AG04449 (cell line): ENCODE measurements around the gene ZNF672.

ENCODE experiments used
- CTCF ChIA-PET: fragments of 350-600 bp; formaldehyde crosslinking; extraction: SDS; loops from one replicate; lab custom pipeline; 2021; ENCODE audit warnings: antibody characterized with exemption; lab: Yijun Ruan, JAX
- POLR2A ChIA-PET: fragments of 400-600, 350-600 bp; formaldehyde crosslinking; extraction: SDS; loops from one replicate; lab custom pipeline; 2020; ENCODE audit warnings: antibody characterized with exemption, inconsistent platforms; lab: Yijun Ruan, JAX
- DNase-seq: peaks from one replicate; pipeline ENCODE4 v3.0.0-alpha.2; 2010; ENCODE audit warnings: low read depth, low spot score
- H3K4me3 ChIP-seq: 2 replicates; pipeline ENCODE4 v1.5.1; 2011; ENCODE audit warnings: low read depth, mild to moderate bottlenecking, control low read depth, low read length
- TF ChIP-seq, protein P1 (sequence below): IDR thresholded peaks from one replicate; pipeline ENCODE4 v1.5.1; 2011; ENCODE audit warnings: mild to moderate bottlenecking, moderate library complexity, low read length, control low read depth, inconsistent platforms; ENCODE audit not compliant: insufficient read depth; ENCODE audit errors: missing control alignments

ZNF672 gene

DNA sequence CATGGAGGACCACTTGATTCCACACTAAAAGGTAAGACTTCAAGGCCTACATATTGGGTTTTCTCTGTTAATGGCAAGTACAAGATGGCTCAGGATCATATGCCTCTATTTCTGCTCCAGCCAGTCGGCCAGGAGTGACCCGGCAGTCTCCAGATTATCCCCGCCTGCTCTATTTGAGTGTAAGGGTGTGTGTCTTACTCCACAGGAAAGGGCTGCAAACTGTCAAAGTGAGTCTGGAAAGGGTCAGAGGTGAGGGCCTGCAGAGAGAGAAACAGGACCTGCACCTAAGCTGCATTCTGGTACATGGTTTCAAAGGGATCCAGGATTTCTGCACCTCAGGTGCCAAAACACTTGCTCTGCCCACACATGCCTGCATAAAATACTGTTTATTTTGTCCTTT, 11.6 kb downstream of the ZNF672 start:
- no peak overlapping the region for H3K4me3 ChIP-seq
- DNase-seq: no peak
- POLR2A ChIA-PET: no interaction called here
- TF ChIP-seq, protein P1, sequence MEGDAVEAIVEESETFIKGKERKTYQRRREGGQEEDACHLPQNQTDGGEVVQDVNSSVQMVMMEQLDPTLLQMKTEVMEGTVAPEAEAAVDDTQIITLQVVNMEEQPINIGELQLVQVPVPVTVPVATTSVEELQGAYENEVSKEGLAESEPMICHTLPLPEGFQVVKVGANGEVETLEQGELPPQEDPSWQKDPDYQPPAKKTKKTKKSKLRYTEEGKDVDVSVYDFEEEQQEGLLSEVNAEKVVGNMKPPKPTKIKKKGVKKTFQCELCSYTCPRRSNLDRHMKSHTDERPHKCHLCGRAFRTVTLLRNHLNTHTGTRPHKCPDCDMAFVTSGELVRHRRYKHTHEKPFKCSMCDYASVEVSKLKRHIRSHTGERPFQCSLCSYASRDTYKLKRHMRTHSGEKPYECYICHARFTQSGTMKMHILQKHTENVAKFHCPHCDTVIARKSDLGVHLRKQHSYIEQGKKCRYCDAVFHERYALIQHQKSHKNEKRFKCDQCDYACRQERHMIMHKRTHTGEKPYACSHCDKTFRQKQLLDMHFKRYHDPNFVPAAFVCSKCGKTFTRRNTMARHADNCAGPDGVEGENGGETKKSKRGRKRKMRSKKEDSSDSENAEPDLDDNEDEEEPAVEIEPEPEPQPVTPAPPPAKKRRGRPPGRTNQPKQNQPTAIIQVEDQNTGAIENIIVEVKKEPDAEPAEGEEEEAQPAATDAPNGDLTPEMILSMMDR: no peak
- CTCF ChIA-PET: interaction anchor here (2.0 kb wide), 2 partner anchors 8 kb away, joined by 6 to 13 read pairs; no protein-coding TSS in a partner anchor

DNA sequence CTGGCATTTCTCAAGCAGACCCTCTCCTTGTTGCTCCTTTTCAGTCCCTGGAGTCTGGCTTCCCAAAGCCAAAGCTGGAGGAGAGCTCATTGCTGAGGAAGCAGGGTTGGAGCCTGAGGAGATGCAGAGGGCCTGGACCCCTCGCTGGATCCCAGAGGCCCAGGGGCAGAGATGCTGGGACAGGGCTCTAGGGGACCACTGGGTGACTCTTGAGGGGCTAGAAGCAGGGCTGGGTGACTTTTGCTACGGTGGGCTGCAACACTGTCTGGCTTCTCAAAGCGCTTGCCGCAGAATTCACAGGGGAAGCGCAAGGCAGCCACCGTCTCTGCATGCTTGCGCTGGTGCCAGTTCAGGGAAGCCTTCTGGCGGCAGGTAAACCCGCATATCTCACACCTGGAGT, 12.1 kb downstream of the ZNF672 start:
- TF ChIP-seq, protein P1: no peak
- H3K4me3 ChIP-seq: no peak overlapping the region
- ChIA-PET CTCF (interaction anchor here (2.0 kb wide), 2 partner anchors 8 kb away, joined by 6 to 13 read pairs; no protein-coding TSS in a partner anchor), POLR2A (no interaction called here)
- DNase-seq: no peak

DNA sequence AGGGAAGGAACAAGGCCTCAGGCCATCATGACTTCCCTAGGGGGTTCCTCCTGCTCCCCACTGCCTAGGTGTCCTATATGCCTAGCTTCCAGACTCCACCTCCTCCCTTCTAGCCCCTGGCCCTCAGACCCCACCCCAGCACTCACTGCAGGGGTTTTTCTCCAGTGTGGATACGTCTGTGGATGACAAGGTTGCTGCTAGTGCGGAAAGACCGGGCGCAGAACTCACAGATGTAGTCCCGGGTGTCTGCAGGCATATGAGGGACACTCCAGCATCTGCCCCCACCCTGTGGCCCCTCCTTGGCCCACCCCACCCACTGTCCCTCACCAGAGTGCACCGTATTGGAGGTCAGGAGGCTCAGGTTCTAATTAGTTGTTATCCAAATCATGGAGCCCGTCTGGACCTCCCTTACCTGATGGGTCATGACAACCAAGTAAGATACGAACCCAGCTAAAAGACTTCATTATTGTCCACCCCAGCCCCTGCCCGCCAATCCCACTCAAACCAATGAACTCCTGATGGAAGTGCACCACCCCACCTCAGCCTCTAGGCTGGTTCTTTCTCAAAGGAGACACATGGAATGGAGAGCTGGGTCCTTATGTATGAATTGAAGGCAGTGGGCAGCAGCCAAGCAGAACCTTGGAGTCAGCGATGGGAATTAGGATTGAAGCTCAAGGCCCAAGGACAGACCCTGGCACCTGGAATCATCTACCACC, 12.7 kb downstream of the ZNF672 start:
- ChIA-PET POLR2A (no interaction called here), CTCF (interaction anchor here (1.0 to 2.0 kb wide), 3 partner anchors 7 to 45 kb away, joined by 3 to 13 read pairs (median 6); no protein-coding TSS in a partner anchor)
- no peak overlapping the region for H3K4me3 ChIP-seq
- no peak for DNase-seq
- TF ChIP-seq, protein P1: no peak

DNA sequence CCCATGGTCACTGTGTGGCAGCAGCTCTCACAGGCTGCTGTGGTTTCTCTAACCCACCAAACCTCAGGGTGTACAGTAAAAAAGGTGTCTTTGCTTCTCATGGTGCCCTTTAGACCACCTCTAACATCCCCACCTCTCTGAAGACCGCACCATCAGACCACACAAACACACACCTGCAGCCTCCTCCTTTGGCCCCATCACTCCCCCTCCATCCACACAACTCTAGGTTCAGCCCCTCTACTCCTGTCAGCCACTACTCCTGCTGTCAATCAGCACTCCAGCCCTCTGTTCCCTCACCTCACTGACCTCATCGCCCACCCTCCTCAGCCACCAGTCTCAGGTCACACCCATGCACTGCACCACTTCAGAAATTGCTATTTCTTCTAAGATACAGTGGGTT, 13.4 kb downstream of the ZNF672 start:
- POLR2A ChIA-PET: no interaction called here
- H3K4me3 ChIP-seq: no peak overlapping the region
- CTCF ChIA-PET: interaction anchor here (1.0 to 2.0 kb wide), 2 partner anchors 9 to 45 kb away, joined by 3 to 13 read pairs; no protein-coding TSS in a partner anchor
- TF ChIP-seq, protein P1: no peak
- no peak for DNase-seq

DNA sequence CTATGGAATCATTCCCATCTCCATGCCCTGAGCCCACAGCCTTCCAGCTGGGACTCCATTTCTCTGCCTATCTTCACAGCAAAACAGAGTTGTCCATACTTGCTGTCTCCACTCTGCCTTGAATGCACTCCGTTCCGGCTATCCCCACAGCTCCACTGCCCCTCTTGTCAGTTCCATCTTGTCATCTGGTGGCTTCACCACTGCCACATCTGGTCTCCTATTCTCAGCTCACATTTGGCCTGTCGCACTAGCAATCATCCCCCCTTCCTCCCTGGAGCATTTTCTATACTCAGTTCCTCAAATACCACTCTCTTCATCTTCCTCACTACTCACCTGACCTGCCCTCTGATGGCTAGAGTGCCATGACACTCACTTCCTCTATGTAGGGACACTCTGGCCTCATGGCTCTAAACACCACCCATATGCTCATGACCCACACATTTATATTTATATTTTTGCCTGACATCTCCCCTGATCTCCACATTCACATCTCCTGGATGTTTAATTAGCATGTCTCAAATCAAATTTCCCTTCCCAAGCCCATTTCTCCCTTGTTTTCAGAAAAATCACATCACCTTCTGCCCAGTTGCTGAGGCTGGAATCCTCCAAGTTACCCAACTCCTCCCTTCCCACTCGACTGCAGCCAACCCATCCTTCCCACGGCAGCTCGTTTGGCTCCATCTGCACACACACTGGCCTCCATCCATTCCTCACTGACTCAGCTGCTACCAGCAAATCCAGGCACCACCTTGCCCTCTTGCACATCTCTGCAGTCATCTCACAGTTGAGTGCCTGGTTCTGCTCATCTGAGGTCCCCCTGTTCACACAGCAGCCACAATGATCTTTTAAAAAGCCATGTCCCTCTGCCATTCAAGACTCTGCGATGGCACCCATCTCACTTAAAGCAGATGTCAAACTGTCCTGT, 14.7 kb downstream of the ZNF672 start:
- H3K4me3 ChIP-seq: no peak overlapping the region
- TF ChIP-seq, protein P1: no peak
- DNase-seq: no peak
- ChIA-PET CTCF (no interaction called here), POLR2A (no interaction called here)
